Measurements from ENCODE around the gene OR2V2. TPM values are rescaled to one million over a fixed set of nuclear protein-coding genes. Genes with fewer than 3 reads are reported as not detected.
A peak's percentile ranks its signal among the peaks of the same experiment; 100 is the strongest.

OR2V2 gene
- total and polyA plus RNA-seq, 10 of the 15 experiments (the other 5 are each of a cell fraction or from before 2014, with no cell fraction given), result 0.26 TPM; not detected in 9

GRCh38 chr5:181173420-181174342, 26.3 kb downstream of the OR2V2 start (continued):
- TF ChIP-seq ZBTB4 (CRISPR knock-in tag; IDR thresholded peaks at IDR 0.05) (no peak), SUPT20H (IDR thresholded peaks at IDR 0.05; ENCODE audit: borderline replicate concordance, control insufficient read depth, low read depth, low read length) (no peak), STAT3 (IDR thresholded peaks at IDR 0.05; ENCODE audit: low read depth, low read length) (no peak), EZH2 (IDR thresholded peaks at IDR 0.05; ENCODE audit: borderline replicate concordance, control insufficient read depth, low read depth, low read length) (no peak), ATF2 (IDR thresholded peaks at IDR 0.05; ENCODE audit: low read length) (no peak), ZNF622 (IDR thresholded peaks at IDR 0.05) (no peak), TARDBP (IDR thresholded peaks at IDR 0.05; ENCODE audit: borderline replicate concordance) (peak; percentile 90; the same call in 1 of the 2 replicates), SMARCA5 (IDR thresholded peaks at IDR 0.05) (peak; percentile 57), PBX3 (IDR thresholded peaks at IDR 0.05; ENCODE audit: insufficient replicate concordance, low read depth, low read length) (no peak), SREBF2 (IDR thresholded peaks at IDR 0.05; ENCODE audit: low read length) (peak; percentile 84), PKNOX1 (IDR thresholded peaks at IDR 0.05) (no peak), NRF1 (conservative IDR thresholded peaks at IDR 0.05; ENCODE audit: low read depth, low read length) (no peak), ATF3 (IDR thresholded peaks at IDR 0.05; ENCODE audit: borderline replicate concordance, extremely low read depth, low read depth, low read length) (no peak), ZBTB40 (IDR thresholded peaks at IDR 0.05; ENCODE audit: borderline replicate concordance) (peak; percentile 22; the same call in 1 of the 2 replicates), NFYA (IDR thresholded peaks at IDR 0.05; ENCODE audit: borderline replicate concordance, low read depth, low read length) (no peak), NFXL1 (IDR thresholded peaks at IDR 0.05; ENCODE audit: borderline replicate concordance) (no peak)
